KMS-11 (cell line): ENCODE results near the gene VWDE.
"Not testable (repeated sequence)": the region's sequence is repeated elsewhere in the genome, so short reads cannot be mapped to it uniquely, and the experiment has no call there.

Experiments
- H2AFZ ChIP-seq: fragments of 200-600 bp; sonication (generic); 2 replicates; pipeline ENCODE4 v1.6.1; 2016; ENCODE audit warnings: antibody characterized with exemption, mixed run types, low read depth
- H3K27ac ChIP-seq: fragments of 200-600 bp; sonication (generic); 2 replicates; pipeline ENCODE4 v1.6.1; 2016; ENCODE audit warnings: mild to moderate bottlenecking, mixed run types
- H3K27me3 ChIP-seq: fragments of 200-600 bp; sonication (generic); 2 replicates; pipeline ENCODE4 v1.6.1; 2017; ENCODE audit warnings: mild to moderate bottlenecking, low read depth, mixed run types, moderate library complexity; ENCODE audit not compliant: insufficient read depth
- H3K36me3 ChIP-seq: fragments of 200-600 bp; sonication (generic); 2 replicates; pipeline ENCODE4 v1.6.1; 2017; ENCODE audit warnings: mild to moderate bottlenecking, mixed run types; ENCODE audit not compliant: insufficient read depth
- H3K4me1 ChIP-seq: fragments of 200-600 bp; sonication (generic); 2 replicates; pipeline ENCODE4 v1.6.1; 2016; ENCODE audit warnings: mild to moderate bottlenecking, low read depth, mixed run types; ENCODE audit not compliant: poor library complexity, severe bottlenecking
- H3K4me2 ChIP-seq: fragments of 200-600 bp; sonication (generic); 2 replicates; pipeline ENCODE4 v1.7.0; 2016; ENCODE audit warnings: mild to moderate bottlenecking, mixed run types
- H3K4me3 ChIP-seq: fragments of 200-600 bp; sonication (generic); IDR thresholded peaks from 2 replicates; pipeline ENCODE4 v1.6.1; 2017; ENCODE audit warnings: low read depth, low read length, mixed read lengths; ENCODE audit not compliant: insufficient read depth
- H3K79me2 ChIP-seq: fragments of 200-600 bp; sonication (generic); 2 replicates; pipeline ENCODE4 v1.6.1; 2016; ENCODE audit warnings: low read depth, mixed run types; ENCODE audit not compliant: insufficient read depth
- H3K9ac ChIP-seq: fragments of 200-600 bp; sonication (generic); 2 replicates; pipeline ENCODE4 v1.6.1; 2016; ENCODE audit warnings: mild to moderate bottlenecking, mixed run types
- H4K20me1 ChIP-seq: fragments of 200-600 bp; sonication (generic); 2 replicates; pipeline ENCODE4 v1.6.1; 2016; ENCODE audit warnings: mild to moderate bottlenecking, mixed run types; ENCODE audit not compliant: insufficient read depth
- TF ChIP-seq, protein P1 (sequence below): fragments of 200-600 bp; sonication (generic); conservative IDR thresholded peaks from 2 replicates; pipeline ENCODE4 v1.6.1; 2017; ENCODE audit warnings: low read depth, mild to moderate bottlenecking, antibody characterized with exemption, low read length, moderate library complexity, mixed read lengths

The VWDE gene

DNA sequence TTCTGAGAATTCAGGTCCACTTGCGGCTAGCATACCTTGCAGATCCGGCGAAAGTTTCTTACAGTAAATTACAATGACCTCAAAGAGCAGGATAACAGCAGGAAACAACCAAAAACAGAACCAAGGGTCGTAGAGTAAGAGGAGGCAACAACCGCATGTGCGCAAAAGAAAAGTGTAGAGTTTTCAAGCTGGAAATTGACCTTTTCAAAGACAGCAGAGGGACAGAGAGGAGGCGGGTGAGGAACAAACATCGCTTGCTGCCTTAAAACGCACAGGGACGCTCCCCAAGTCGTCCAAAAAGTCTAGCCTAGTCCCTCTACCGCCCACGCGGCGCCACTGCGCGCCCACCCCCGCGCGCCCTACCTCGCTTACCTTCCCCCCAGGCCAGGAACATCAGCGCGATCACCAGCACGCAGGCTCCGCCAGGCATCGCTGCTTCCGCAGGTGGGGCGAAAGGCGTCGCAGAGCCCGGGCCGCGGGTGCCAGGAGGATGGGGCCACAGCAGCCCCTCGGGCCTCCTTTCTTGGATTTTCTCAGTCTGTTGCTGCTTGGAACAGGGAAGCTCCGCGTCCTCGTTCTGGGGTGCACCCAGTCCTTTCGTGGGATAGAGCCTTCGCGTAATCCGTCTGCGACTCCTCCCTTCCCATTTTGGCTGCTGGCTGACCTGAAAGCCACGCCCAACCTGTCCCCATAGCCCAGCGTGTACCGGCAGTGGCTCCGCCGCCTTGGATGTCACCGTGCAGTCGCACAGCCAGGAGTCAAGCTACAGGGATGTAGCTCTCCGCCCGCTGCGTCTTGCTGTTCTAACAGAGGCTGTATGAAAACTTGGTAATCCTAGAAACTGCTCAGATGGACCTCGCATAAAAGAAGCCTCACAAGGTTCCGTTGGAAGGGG is at the start of gene VWDE:
VWDE (minus strand) TSS at position 579 of the 895 bp plus-strand sequence; CDS start at position 430, 149 bp downstream.
- TF ChIP-seq, protein P1, sequence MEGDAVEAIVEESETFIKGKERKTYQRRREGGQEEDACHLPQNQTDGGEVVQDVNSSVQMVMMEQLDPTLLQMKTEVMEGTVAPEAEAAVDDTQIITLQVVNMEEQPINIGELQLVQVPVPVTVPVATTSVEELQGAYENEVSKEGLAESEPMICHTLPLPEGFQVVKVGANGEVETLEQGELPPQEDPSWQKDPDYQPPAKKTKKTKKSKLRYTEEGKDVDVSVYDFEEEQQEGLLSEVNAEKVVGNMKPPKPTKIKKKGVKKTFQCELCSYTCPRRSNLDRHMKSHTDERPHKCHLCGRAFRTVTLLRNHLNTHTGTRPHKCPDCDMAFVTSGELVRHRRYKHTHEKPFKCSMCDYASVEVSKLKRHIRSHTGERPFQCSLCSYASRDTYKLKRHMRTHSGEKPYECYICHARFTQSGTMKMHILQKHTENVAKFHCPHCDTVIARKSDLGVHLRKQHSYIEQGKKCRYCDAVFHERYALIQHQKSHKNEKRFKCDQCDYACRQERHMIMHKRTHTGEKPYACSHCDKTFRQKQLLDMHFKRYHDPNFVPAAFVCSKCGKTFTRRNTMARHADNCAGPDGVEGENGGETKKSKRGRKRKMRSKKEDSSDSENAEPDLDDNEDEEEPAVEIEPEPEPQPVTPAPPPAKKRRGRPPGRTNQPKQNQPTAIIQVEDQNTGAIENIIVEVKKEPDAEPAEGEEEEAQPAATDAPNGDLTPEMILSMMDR: peak; percentile 23; the same call in 1 of the 2 replicates
- Histone ChIP-seq H3K4me2 (peak within 1 kb of the TSS; percentile 70), H3K27ac (peak within 1 kb of the TSS; percentile 55), H4K20me1 (no peaks in the 10 kb centered on the region), H3K27me3 (no peaks in the 10 kb centered on the region), H3K79me2 (no peaks in the 10 kb centered on the region; the same call in 1 of the 2 replicates), H3K36me3 (no peaks in the 10 kb centered on the region), H3K4me3 (no peak within 1 kb of the TSS), H3K9ac (peak within 1 kb of the TSS; percentile 72), H2AFZ (peak within 1 kb of the TSS; percentile 86), H3K4me1 (peaks cover 17% of the 10 kb centered on the region)

GRCh38 chr7:12453136-12453535 is 49.5 kb upstream of the VWDE start:
- H3K36me3 ChIP-seq, H3K4me1 ChIP-seq, H3K27me3 ChIP-seq, H3K4me2 ChIP-seq, H2AFZ ChIP-seq, H4K20me1 ChIP-seq, H3K79me2 ChIP-seq, H3K27ac ChIP-seq, H3K9ac ChIP-seq, H3K4me3 ChIP-seq: not testable (repeated sequence)

- H3K36me3 ChIP-seq: no peaks in the 10 kb centered on the region
- H3K4me2 ChIP-seq: no peak overlapping the region
- H2AFZ ChIP-seq: no peak overlapping the region
- no peaks in the 10 kb centered on the region for H3K4me1 ChIP-seq
- H4K20me1 ChIP-seq: no peaks in the 10 kb centered on the region
- no peak overlapping the region for H3K4me3 ChIP-seq
- H3K27ac ChIP-seq: no peak overlapping the region
- H3K9ac ChIP-seq: no peak overlapping the region
- TF ChIP-seq, protein P1: no peak
- no peaks in the 10 kb centered on the region for H3K27me3 ChIP-seq
- H3K79me2 ChIP-seq: no peaks in the 10 kb centered on the region
Observed at GRCh38 chr7:12450615-12451014, 47.0 kb upstream of the VWDE start.

- no peak overlapping the region for H3K4me3 ChIP-seq
- no peak overlapping the region for H3K27ac ChIP-seq
- TF ChIP-seq, protein P1: no peak
- no peaks in the 10 kb centered on the region for H3K27me3 ChIP-seq
- no peaks in the 10 kb centered on the region for H3K36me3 ChIP-seq
- H3K4me2 ChIP-seq: no peak overlapping the region
- H4K20me1 ChIP-seq: no peaks in the 10 kb centered on the region
- H2AFZ ChIP-seq: no peak overlapping the region
- no peaks in the 10 kb centered on the region for H3K79me2 ChIP-seq
- H3K9ac ChIP-seq: no peak overlapping the region
- H3K4me1 ChIP-seq: no peaks in the 10 kb centered on the region
Observed at GRCh38 chr7:12444785-12445184, 41.1 kb upstream of the VWDE start.

DNA sequence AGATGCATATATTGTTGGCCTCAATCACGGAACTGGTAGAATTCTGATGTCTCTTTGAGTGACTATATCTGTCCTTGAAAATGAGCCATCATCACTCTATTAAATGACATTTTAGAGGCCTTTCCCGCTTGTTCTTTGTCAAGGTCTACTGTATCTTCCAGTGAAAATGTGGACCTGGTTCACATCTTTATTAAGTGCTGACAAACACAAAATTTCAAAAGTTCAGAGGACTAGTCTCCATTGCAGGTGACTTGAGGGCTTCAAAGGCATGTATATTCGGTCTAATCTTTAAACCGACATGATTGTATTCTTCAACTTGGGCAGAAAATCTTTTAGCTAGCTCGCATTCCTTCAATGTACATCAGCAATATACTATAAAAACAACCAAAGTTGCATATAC is 36.6 kb upstream of the VWDE start:
- no peaks in the 10 kb centered on the region for H3K36me3 ChIP-seq
- no peak overlapping the region for H3K9ac ChIP-seq
- no peak overlapping the region for H3K27ac ChIP-seq
- no peak overlapping the region for H3K4me2 ChIP-seq
- TF ChIP-seq, protein P1: no peak
- no peaks in the 10 kb centered on the region for H4K20me1 ChIP-seq
- H3K4me1 ChIP-seq: no peaks in the 10 kb centered on the region
- no peak overlapping the region for H3K4me3 ChIP-seq
- H2AFZ ChIP-seq: no peak overlapping the region
- no peaks in the 10 kb centered on the region for H3K27me3 ChIP-seq
- H3K79me2 ChIP-seq: no peaks in the 10 kb centered on the region
